C4-2B (cell line): ENCODE results near the gene NTRK2.

Experiments
- H3K27ac ChIP-seq: fragments of 450-650 bp; 2 replicates; pipeline ENCODE4 v1.5.1; 2017
- CTCF ChIP-seq: fragments of 450-650 bp; conservative IDR thresholded peaks from 2 replicates; pipeline ENCODE4 v1.5.1; 2017; ENCODE audit warnings: mild to moderate bottlenecking
- ZFX ChIP-seq: fragments of 450-650 bp; IDR thresholded peaks from 2 replicates; pipeline ENCODE4 v1.6.1; 2017

NTRK2 gene

GRCh38 chr9:84880835-84881234, 211.3 kb downstream of the NTRK2 start:
- no peak overlapping the region for H3K27ac ChIP-seq
- TF ChIP-seq CTCF (no peak), ZFX (no peak)

GRCh38 chr9:84886866-84887265, 217.3 kb downstream of the NTRK2 start:
- H3K27ac ChIP-seq: no peak overlapping the region
- no peak for TF ChIP-seq ZFX
- no peak for TF ChIP-seq CTCF

GRCh38 chr9:84891924-84892323, 222.4 kb downstream of the NTRK2 start:
- TF ChIP-seq CTCF (no peak), ZFX (no peak)
- H3K27ac ChIP-seq: no peak overlapping the region

- no peak overlapping the region for H3K27ac ChIP-seq
- TF ChIP-seq ZFX: no peak
- TF ChIP-seq CTCF: no peak
Observed at GRCh38 chr9:84893419-84894128, 224.0 kb downstream of the NTRK2 start.

- TF ChIP-seq CTCF (no peak), ZFX (no peak)
Observed at GRCh38 chr9:84894859-84895258, 225.3 kb downstream of the NTRK2 start.

GRCh38 chr9:84897362-84898094, 228.0 kb downstream of the NTRK2 start:
- no peak overlapping the region for H3K27ac ChIP-seq

More at GRCh38 chr9:84894859-84895258, 225.3 kb downstream of the NTRK2 start:
- no peak overlapping the region for H3K27ac ChIP-seq

More at GRCh38 chr9:84897362-84898094, 228.0 kb downstream of the NTRK2 start:
- TF ChIP-seq CTCF (no peak), ZFX (no peak)
